Ishikawa (cell line): ENCODE measurements around the gene GATAD1.

Experiments used
- CEBPB ChIP-seq: IDR thresholded peaks from 2 replicates; pipeline ENCODE4 v1.6.1; 2012
- CREB1 ChIP-seq: IDR thresholded peaks from 2 replicates; pipeline ENCODE4 v1.6.1; 2012; ENCODE audit warnings: low read depth
- EP300 ChIP-seq: IDR thresholded peaks from 2 replicates; pipeline ENCODE4 v1.6.1; 2012; ENCODE audit warnings: borderline replicate concordance
- RAD21 ChIP-seq: IDR thresholded peaks from 2 replicates; pipeline ENCODE4 v1.6.1; 2012; ENCODE audit warnings: low read depth
- TAF1 ChIP-seq: IDR thresholded peaks from 2 replicates; pipeline ENCODE4 v1.6.1; 2012; ENCODE audit warnings: low read depth, mild to moderate bottlenecking
- TCF12 ChIP-seq: IDR thresholded peaks from 2 replicates; pipeline ENCODE4 v1.6.1; 2012; ENCODE audit warnings: low read depth
- TEAD4 ChIP-seq: IDR thresholded peaks from 2 replicates; pipeline ENCODE4 v1.6.1; 2012
- YY1 ChIP-seq: IDR thresholded peaks from 2 replicates; pipeline ENCODE4 v1.6.1; 2012; ENCODE audit warnings: low read depth
- TF ChIP-seq, protein P1 (sequence below): IDR thresholded peaks from 2 replicates; pipeline ENCODE4 v1.6.1; 2012; ENCODE audit warnings: low read depth, mild to moderate bottlenecking
- TF ChIP-seq, protein P2 (sequence below): IDR thresholded peaks from 2 replicates; pipeline ENCODE4 v1.6.1; 2012

DNA sequence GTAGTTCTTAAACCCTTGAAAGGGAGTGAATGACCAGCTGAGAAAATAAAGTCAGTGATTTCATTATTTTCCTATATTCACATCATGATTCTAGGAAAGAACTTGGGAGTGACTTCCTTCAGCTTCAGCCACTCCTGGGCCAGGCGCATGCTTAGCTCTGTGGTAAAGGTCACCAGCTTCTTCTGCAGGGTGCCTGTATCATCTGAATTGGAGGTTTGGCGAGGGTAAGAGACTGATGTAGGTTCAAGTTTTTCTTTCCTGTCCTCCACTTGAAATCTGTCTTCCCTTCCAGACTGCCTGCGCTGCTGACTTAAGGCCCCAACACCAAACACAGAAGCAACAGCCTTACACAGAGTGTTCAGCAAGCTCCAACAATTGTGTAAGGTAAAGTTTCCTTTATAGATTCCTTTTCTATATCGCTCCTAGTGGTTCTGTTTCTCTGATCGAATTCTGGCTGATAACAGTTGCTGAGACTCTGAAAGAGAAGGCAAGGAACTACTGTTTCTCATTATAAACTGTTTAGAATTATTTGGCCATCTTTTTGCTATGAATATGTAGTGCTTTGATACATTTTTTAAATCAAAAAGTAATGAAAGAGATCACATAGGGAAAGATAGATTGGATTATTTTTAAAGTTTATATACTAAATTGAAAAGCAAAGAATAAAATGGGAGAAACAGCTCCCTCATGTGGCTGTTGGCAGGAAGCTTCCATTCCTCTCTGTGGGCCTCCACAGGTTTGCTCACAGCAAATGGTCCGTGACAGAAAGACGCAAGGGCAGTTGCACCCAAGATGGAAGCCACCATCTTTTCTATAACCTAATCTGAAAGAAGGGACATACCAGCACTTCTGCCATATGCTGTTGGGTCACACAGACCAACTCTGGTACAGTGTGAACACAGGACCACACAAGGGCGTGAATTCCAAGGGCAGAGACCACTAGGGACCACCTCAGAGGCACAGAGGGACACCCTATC is 14.0 kb downstream of the GATAD1 start:
- TF ChIP-seq EP300 (no peak), YY1 (peak; percentile 69), CREB1 (no peak), RAD21 (peak; percentile 56; the same call in 1 of the 2 replicates), CEBPB (no peak), TAF1 (no peak), TEAD4 (no peak), TCF12 (no peak)
- TF ChIP-seq, protein P1, sequence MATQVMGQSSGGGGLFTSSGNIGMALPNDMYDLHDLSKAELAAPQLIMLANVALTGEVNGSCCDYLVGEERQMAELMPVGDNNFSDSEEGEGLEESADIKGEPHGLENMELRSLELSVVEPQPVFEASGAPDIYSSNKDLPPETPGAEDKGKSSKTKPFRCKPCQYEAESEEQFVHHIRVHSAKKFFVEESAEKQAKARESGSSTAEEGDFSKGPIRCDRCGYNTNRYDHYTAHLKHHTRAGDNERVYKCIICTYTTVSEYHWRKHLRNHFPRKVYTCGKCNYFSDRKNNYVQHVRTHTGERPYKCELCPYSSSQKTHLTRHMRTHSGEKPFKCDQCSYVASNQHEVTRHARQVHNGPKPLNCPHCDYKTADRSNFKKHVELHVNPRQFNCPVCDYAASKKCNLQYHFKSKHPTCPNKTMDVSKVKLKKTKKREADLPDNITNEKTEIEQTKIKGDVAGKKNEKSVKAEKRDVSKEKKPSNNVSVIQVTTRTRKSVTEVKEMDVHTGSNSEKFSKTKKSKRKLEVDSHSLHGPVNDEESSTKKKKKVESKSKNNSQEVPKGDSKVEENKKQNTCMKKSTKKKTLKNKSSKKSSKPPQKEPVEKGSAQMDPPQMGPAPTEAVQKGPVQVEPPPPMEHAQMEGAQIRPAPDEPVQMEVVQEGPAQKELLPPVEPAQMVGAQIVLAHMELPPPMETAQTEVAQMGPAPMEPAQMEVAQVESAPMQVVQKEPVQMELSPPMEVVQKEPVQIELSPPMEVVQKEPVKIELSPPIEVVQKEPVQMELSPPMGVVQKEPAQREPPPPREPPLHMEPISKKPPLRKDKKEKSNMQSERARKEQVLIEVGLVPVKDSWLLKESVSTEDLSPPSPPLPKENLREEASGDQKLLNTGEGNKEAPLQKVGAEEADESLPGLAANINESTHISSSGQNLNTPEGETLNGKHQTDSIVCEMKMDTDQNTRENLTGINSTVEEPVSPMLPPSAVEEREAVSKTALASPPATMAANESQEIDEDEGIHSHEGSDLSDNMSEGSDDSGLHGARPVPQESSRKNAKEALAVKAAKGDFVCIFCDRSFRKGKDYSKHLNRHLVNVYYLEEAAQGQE = no peak
- TF ChIP-seq, protein P2, sequence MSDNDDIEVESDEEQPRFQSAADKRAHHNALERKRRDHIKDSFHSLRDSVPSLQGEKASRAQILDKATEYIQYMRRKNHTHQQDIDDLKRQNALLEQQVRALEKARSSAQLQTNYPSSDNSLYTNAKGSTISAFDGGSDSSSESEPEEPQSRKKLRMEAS = no peak
